Liver (tissue), 3 donors: Measurements from ENCODE around the gene FGD4.

ENCODE experiments used
- HNF4A ChIP-seq, 2 donors: conservative IDR thresholded peaks; 2 replicates each; pipeline ENCODE4 v1.6.1; 2016; ENCODE audit warnings: antibody characterized with exemption in 2 of 2, mild to moderate bottlenecking in 2 of 2
- HNF4G ChIP-seq: IDR thresholded peaks from 2 replicates; pipeline ENCODE4 v1.6.1; 2016; ENCODE audit warnings: antibody characterized with exemption
- JUND ChIP-seq, 2 donors: IDR thresholded peaks; 2 replicates each; pipeline ENCODE4 v1.6.1; 2016; ENCODE audit warnings: antibody characterized with exemption in 2 of 2
- RAD21 ChIP-seq, 2 donors: IDR thresholded peaks; 2 replicates each; pipeline ENCODE4 v1.6.1; 2016; ENCODE audit warnings: antibody characterized with exemption in 2 of 2, mild to moderate bottlenecking in 2 of 2
- REST ChIP-seq: IDR thresholded peaks from 2 replicates; pipeline ENCODE4 v1.6.1; 2016; ENCODE audit warnings: antibody characterized with exemption, mild to moderate bottlenecking
- RXRA ChIP-seq, 2 donors: IDR thresholded peaks; 2 replicates each; pipeline ENCODE4 v1.6.1; 2017 to 2018; ENCODE audit warnings: antibody characterized with exemption in 2 of 2, mild to moderate bottlenecking in 1 of 2
- SP1 ChIP-seq: IDR thresholded peaks from 2 replicates; pipeline ENCODE4 v1.6.1; 2018; ENCODE audit warnings: antibody characterized with exemption, mild to moderate bottlenecking
- TAF1 ChIP-seq: conservative IDR thresholded peaks from 2 replicates; pipeline ENCODE4 v1.6.1; 2016; ENCODE audit warnings: antibody characterized with exemption, mild to moderate bottlenecking
- YY1 ChIP-seq: IDR thresholded peaks from 2 replicates; pipeline ENCODE4 v1.6.1; 2016; ENCODE audit warnings: antibody characterized with exemption, mild to moderate bottlenecking
- TF ChIP-seq, protein P1 (sequence below): IDR thresholded peaks from 2 replicates; pipeline ENCODE4 v1.6.1; 2016; ENCODE audit warnings: antibody characterized with exemption
- TF ChIP-seq, protein P2 (sequence below): fragments of 150-350 bp; IDR thresholded peaks from 2 replicates; pipeline ENCODE4 v1.5.1; 2017; ENCODE audit warnings: improper control_type of control experiment, low read depth, low read length; ENCODE audit not compliant: missing input control
- TF ChIP-seq, protein P3 (sequence below): IDR thresholded peaks from 2 replicates; pipeline ENCODE4 v1.6.1; 2016; ENCODE audit warnings: antibody characterized with exemption
- donor health status: healthy.
- donor health status: healthy.

DNA sequence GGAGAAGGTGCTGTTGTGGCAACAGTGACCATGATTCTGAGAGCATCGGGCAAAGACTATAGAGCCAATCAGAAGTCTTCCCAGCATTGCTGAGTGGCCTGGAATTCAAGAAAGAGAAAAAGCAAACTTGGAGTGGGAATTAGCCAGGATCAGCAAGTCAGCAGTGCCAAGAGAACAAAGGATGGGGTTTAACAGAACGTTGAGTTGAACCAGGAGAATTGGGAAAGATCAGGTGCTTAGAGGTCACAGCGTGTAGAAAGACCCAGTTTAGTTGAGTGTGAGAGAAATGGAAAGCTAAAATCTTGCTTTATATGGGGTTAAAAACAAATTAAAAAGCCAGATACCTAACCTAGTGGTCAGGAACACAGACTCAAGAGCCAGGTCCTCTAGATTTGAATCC lies 189.2 kb downstream of the FGD4 start:
- TF ChIP-seq TAF1, result no peak
- TF ChIP-seq, protein P1, sequence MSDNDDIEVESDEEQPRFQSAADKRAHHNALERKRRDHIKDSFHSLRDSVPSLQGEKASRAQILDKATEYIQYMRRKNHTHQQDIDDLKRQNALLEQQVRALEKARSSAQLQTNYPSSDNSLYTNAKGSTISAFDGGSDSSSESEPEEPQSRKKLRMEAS, result no peak
- TF ChIP-seq, protein P2, sequence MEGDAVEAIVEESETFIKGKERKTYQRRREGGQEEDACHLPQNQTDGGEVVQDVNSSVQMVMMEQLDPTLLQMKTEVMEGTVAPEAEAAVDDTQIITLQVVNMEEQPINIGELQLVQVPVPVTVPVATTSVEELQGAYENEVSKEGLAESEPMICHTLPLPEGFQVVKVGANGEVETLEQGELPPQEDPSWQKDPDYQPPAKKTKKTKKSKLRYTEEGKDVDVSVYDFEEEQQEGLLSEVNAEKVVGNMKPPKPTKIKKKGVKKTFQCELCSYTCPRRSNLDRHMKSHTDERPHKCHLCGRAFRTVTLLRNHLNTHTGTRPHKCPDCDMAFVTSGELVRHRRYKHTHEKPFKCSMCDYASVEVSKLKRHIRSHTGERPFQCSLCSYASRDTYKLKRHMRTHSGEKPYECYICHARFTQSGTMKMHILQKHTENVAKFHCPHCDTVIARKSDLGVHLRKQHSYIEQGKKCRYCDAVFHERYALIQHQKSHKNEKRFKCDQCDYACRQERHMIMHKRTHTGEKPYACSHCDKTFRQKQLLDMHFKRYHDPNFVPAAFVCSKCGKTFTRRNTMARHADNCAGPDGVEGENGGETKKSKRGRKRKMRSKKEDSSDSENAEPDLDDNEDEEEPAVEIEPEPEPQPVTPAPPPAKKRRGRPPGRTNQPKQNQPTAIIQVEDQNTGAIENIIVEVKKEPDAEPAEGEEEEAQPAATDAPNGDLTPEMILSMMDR, result no peak
- TF ChIP-seq HNF4A (conservative IDR thresholded peaks at IDR 0.05), result peak in 1 of 2 donors; percentile 9
- no peak for TF ChIP-seq RAD21 (IDR thresholded peaks at IDR 0.05)
- TF ChIP-seq SP1, result no peak
- TF ChIP-seq JUND (IDR thresholded peaks at IDR 0.05), result no peak
- TF ChIP-seq RXRA (IDR thresholded peaks at IDR 0.05), result no peak
- no peak for TF ChIP-seq YY1
- no peak for TF ChIP-seq REST
- TF ChIP-seq HNF4G, result no peak
- TF ChIP-seq, protein P3, sequence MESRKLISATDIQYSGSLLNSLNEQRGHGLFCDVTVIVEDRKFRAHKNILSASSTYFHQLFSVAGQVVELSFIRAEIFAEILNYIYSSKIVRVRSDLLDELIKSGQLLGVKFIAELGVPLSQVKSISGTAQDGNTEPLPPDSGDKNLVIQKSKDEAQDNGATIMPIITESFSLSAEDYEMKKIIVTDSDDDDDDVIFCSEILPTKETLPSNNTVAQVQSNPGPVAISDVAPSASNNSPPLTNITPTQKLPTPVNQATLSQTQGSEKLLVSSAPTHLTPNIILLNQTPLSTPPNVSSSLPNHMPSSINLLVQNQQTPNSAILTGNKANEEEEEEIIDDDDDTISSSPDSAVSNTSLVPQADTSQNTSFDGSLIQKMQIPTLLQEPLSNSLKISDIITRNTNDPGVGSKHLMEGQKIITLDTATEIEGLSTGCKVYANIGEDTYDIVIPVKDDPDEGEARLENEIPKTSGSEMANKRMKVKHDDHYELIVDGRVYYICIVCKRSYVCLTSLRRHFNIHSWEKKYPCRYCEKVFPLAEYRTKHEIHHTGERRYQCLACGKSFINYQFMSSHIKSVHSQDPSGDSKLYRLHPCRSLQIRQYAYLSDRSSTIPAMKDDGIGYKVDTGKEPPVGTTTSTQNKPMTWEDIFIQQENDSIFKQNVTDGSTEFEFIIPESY, result no peak
